Measurements from ENCODE around the gene KRTAP10-2. TPM values are rescaled to one million over a fixed set of nuclear protein-coding genes. Genes with fewer than 3 reads are reported as not detected.
"Not testable (repeated sequence)": the region's sequence is repeated elsewhere in the genome, so short reads cannot be mapped to it uniquely, and the experiment has no call there.

KRTAP10-2 gene
- total RNA-seq, 2 experiments from 2014 or later: not detected

GRCh38 chr21:44555200-44555875, 4.0 kb upstream of the KRTAP10-2 start:
- no peak for DNase-seq
- H3K27me3 Mint-ChIP-seq (ENCODE audit: low read depth): peaks cover 13% of the 10 kb centered on the region
- H3K4me3 Mint-ChIP-seq: no peak overlapping the region
- no peaks in the 10 kb centered on the region for H3K9me3 Mint-ChIP-seq (ENCODE audit: insufficient read depth)
- no peaks in the 10 kb centered on the region for H3K4me1 Mint-ChIP-seq (ENCODE audit: low read depth)
- H3K27ac Mint-ChIP-seq: no peak overlapping the region
- no peak for ATAC-seq
- POLR2A ChIA-PET: no interaction called here
- no peaks in the 10 kb centered on the region for H3K36me3 Mint-ChIP-seq (ENCODE audit: low read depth)
- CTCF ChIA-PET: no interaction called here

- POLR2A ChIA-PET: no interaction called here
- Mint-ChIP-seq H3K36me3 (ENCODE audit: low read depth) (peaks cover 7% of the 10 kb centered on the region), H3K27me3 (ENCODE audit: low read depth) (peaks cover 2% of the 10 kb centered on the region), H3K27ac (no peak overlapping the region), H3K4me1 (ENCODE audit: low read depth) (peaks cover 11% of the 10 kb centered on the region), H3K9me3 (ENCODE audit: insufficient read depth) (peaks cover 6% of the 10 kb centered on the region), H3K4me3 (no peak overlapping the region)
- DNase-seq: peak; percentile 9
- CTCF ChIA-PET: no interaction called here
- no peak for ATAC-seq
These were observed 1.4 kb upstream of the KRTAP10-2 start for GRCh38 chr21:44552681-44553080.

GRCh38 chr21:44552136-44552535, 831 bp upstream of the KRTAP10-2 start:
- peaks cover 2% of the 10 kb centered on the region for H3K27me3 Mint-ChIP-seq (ENCODE audit: low read depth)
- no peak overlapping the region for H3K27ac Mint-ChIP-seq
- H3K4me1 Mint-ChIP-seq (ENCODE audit: low read depth): peaks cover 16% of the 10 kb centered on the region
- ChIA-PET CTCF (no interaction called here), POLR2A (no interaction called here)
- ATAC-seq: no peak
- H3K9me3 Mint-ChIP-seq (ENCODE audit: insufficient read depth): peaks cover 11% of the 10 kb centered on the region
- H3K4me3 Mint-ChIP-seq: no peak overlapping the region
- peaks cover 13% of the 10 kb centered on the region for H3K36me3 Mint-ChIP-seq (ENCODE audit: low read depth)
- DNase-seq: peak; percentile 4

- no peak for ATAC-seq
- DNase-seq: no peak
- Mint-ChIP-seq H3K4me3 (no peak overlapping the region), H3K36me3 (ENCODE audit: low read depth) (peaks cover 22% of the 10 kb centered on the region), H3K9me3 (ENCODE audit: insufficient read depth) (peaks cover 20% of the 10 kb centered on the region), H3K4me1 (ENCODE audit: low read depth) (peaks cover 21% of the 10 kb centered on the region), H3K27me3 (ENCODE audit: low read depth) (peaks cover 2% of the 10 kb centered on the region), H3K27ac (no peak overlapping the region)
- CTCF ChIA-PET: no interaction called here
- POLR2A ChIA-PET: no interaction called here
These were observed 498 bp downstream of the KRTAP10-2 start for GRCh38 chr21:44550807-44551206.

GRCh38 chr21:44550285-44550684, 1.0 kb downstream of the KRTAP10-2 start:
- CTCF ChIA-PET, H3K4me3 Mint-ChIP-seq, DNase-seq: not testable (repeated sequence)

GRCh38 chr21:44549525-44550211, 1.6 kb downstream of the KRTAP10-2 start:
- Mint-ChIP-seq H3K36me3 (ENCODE audit: low read depth) (peaks cover 26% of the 10 kb centered on the region), H3K4me1 (ENCODE audit: low read depth) (peaks cover 21% of the 10 kb centered on the region), H3K4me3 (no peak overlapping the region), H3K9me3 (ENCODE audit: insufficient read depth) (peaks cover 26% of the 10 kb centered on the region), H3K27me3 (ENCODE audit: low read depth) (peaks cover 1% of the 10 kb centered on the region), H3K27ac (no peak overlapping the region)
- ChIA-PET CTCF (no interaction called here), POLR2A (no interaction called here)
- no peak for ATAC-seq
- no peak for DNase-seq

More at GRCh38 chr21:44550285-44550684, 1.0 kb downstream of the KRTAP10-2 start:
- peaks cover 21% of the 10 kb centered on the region for H3K4me1 Mint-ChIP-seq (ENCODE audit: low read depth)
- peaks cover 26% of the 10 kb centered on the region for H3K36me3 Mint-ChIP-seq (ENCODE audit: low read depth)
- H3K27ac Mint-ChIP-seq; ATAC-seq; H3K27me3 Mint-ChIP-seq (ENCODE audit: low read depth); POLR2A ChIA-PET: not testable (repeated sequence)
- H3K9me3 Mint-ChIP-seq (ENCODE audit: insufficient read depth): peaks cover 26% of the 10 kb centered on the region

- ChIA-PET CTCF (no interaction called here), POLR2A (no interaction called here)
- H3K4me3 Mint-ChIP-seq: no peak overlapping the region
- no peaks in the 10 kb centered on the region for H3K27me3 Mint-ChIP-seq (ENCODE audit: low read depth)
- ATAC-seq (no peak), DNase-seq (peak; percentile 9)
- no peak overlapping the region for H3K27ac Mint-ChIP-seq
- H3K9me3 Mint-ChIP-seq (ENCODE audit: insufficient read depth): peaks cover 26% of the 10 kb centered on the region
- peaks cover 26% of the 10 kb centered on the region for H3K36me3 Mint-ChIP-seq (ENCODE audit: low read depth)
- H3K4me1 Mint-ChIP-seq (ENCODE audit: low read depth): peaks cover 21% of the 10 kb centered on the region
These were observed 2.4 kb downstream of the KRTAP10-2 start for GRCh38 chr21:44548922-44549321.

GRCh38 chr21:44548381-44548780, 2.9 kb downstream of the KRTAP10-2 start:
- no peak overlapping the region for H3K27ac Mint-ChIP-seq
- H3K4me1 Mint-ChIP-seq (ENCODE audit: low read depth): peaks cover 21% of the 10 kb centered on the region

GRCh38 chr21:44547656-44548331, 3.5 kb downstream of the KRTAP10-2 start:
- Mint-ChIP-seq H3K27ac (peak overlapping the region; percentile 87), H3K9me3 (ENCODE audit: insufficient read depth) (peaks cover 26% of the 10 kb centered on the region), H3K4me3 (peak overlapping the region; percentile 62), H3K4me1 (ENCODE audit: low read depth) (peaks cover 21% of the 10 kb centered on the region), H3K36me3 (ENCODE audit: low read depth) (peaks cover 26% of the 10 kb centered on the region), H3K27me3 (ENCODE audit: low read depth) (no peaks in the 10 kb centered on the region)
- peak; percentile 81 for ATAC-seq
- ChIA-PET CTCF (interaction anchor here (0.8 to 2.6 kb wide), 5 partner anchors 11 to 246 kb away, joined by 3 to 12 read pairs (median 4); no protein-coding TSS in a partner anchor), POLR2A (no interaction called here)
- DNase-seq: peak; percentile 57

More at GRCh38 chr21:44548381-44548780, 2.9 kb downstream of the KRTAP10-2 start:
- Mint-ChIP-seq H3K4me3 (no peak overlapping the region), H3K9me3 (ENCODE audit: insufficient read depth) (peaks cover 26% of the 10 kb centered on the region), H3K27me3 (ENCODE audit: low read depth) (no peaks in the 10 kb centered on the region), H3K36me3 (ENCODE audit: low read depth) (peaks cover 26% of the 10 kb centered on the region)
- CTCF ChIA-PET: interaction anchor here (2.6 kb wide), 1 partner anchor 245 kb away, joined by 12 read pairs; no protein-coding TSS in a partner anchor
- no peak for ATAC-seq
- DNase-seq: peak; percentile 6
- POLR2A ChIA-PET: no interaction called here

- ChIA-PET POLR2A (no interaction called here), CTCF (no interaction called here)
- no peak overlapping the region for H3K27ac Mint-ChIP-seq
These were observed 6.7 kb downstream of the KRTAP10-2 start for GRCh38 chr21:44544566-44544965.

GRCh38 chr21:44542716-44543115, 8.6 kb downstream of the KRTAP10-2 start:
- peaks cover 21% of the 10 kb centered on the region for H3K9me3 Mint-ChIP-seq (ENCODE audit: insufficient read depth)
- peaks cover 19% of the 10 kb centered on the region for H3K36me3 Mint-ChIP-seq (ENCODE audit: low read depth)
- POLR2A ChIA-PET: no interaction called here
- ATAC-seq: no peak
- CTCF ChIA-PET: no interaction called here
- H3K4me3 Mint-ChIP-seq: no peak overlapping the region
- H3K4me1 Mint-ChIP-seq (ENCODE audit: low read depth): peaks cover 11% of the 10 kb centered on the region
- DNase-seq: no peak
- H3K27ac Mint-ChIP-seq: no peak overlapping the region
- H3K27me3 Mint-ChIP-seq (ENCODE audit: low read depth): no peaks in the 10 kb centered on the region

More at GRCh38 chr21:44544566-44544965, 6.7 kb downstream of the KRTAP10-2 start:
- no peak for DNase-seq
- Mint-ChIP-seq H3K27me3 (ENCODE audit: low read depth) (no peaks in the 10 kb centered on the region), H3K36me3 (ENCODE audit: low read depth) (peaks cover 26% of the 10 kb centered on the region), H3K9me3 (ENCODE audit: insufficient read depth) (peaks cover 26% of the 10 kb centered on the region), H3K4me1 (ENCODE audit: low read depth) (peaks cover 21% of the 10 kb centered on the region), H3K4me3 (no peak overlapping the region)
- no peak for ATAC-seq

GRCh38 chr21:44540741-44541288, 10.5 kb downstream of the KRTAP10-2 start:
- Mint-ChIP-seq H3K36me3 (ENCODE audit: low read depth) (peaks cover 5% of the 10 kb centered on the region), H3K4me1 (ENCODE audit: low read depth) (no peaks in the 10 kb centered on the region), H3K27ac (no peak overlapping the region), H3K9me3 (ENCODE audit: insufficient read depth) (peaks cover 6% of the 10 kb centered on the region), H3K27me3 (ENCODE audit: low read depth) (no peaks in the 10 kb centered on the region), H3K4me3 (no peak overlapping the region)
- CTCF ChIA-PET: no interaction called here
- POLR2A ChIA-PET: no interaction called here
- peak; percentile 9 for DNase-seq
- no peak for ATAC-seq
